Brain pericyte (primary cell): ENCODE data around the gene CRNN.

ENCODE experiments used
- DNase-seq: peaks from one replicate; pipeline ENCODE4 v3.0.0-alpha.2; 2012; ENCODE audit warnings: low read depth, low spot score

The CRNN gene

DNA sequence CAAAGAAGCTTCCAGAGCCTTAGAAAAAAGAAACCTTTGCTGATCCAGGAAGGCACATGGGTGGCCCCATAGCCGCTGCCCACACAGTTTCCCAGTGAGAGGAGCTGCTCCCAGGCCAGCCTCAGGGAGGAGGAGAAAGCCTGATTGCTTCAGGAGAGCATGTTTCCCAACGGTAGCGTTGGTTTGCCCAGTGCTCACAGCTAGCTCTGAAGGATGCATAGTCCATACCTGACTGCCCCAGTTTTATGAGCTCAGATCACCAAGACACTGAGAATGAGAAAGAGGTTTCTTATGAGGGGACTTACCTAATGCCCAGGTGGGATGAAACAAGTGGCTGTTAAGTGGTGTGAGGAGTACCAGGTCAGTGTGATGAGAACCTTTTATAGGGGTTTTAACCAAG lies at the start of gene CRNN:
Gene CRNN (minus strand): TSS at position 355 of the 400 bp plus-strand sequence. CDS start 2,030 bp downstream, outside the sequence.
- DNase-seq = no peak

DNA sequence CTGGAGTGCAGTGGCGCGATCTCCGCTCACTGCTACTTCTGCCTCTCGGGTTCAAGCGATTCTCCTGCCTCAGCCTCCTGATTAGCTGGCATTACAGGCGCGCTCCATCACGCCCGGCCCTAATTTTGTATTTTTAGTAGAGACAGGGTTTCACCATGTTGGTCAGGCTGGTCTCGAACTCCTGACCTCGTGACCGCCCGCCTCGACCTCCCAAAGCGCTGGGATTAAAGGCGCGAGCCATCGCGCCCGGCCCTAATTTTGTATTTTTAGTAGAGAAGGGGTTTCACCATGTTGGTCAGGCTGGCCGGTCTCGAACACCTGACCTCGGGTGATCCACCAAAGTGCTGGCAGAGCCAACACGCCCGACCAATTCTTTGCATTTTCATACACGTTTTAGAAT lies 48.6 kb upstream of the CRNN start:
- DNase-seq = no peak

DNA sequence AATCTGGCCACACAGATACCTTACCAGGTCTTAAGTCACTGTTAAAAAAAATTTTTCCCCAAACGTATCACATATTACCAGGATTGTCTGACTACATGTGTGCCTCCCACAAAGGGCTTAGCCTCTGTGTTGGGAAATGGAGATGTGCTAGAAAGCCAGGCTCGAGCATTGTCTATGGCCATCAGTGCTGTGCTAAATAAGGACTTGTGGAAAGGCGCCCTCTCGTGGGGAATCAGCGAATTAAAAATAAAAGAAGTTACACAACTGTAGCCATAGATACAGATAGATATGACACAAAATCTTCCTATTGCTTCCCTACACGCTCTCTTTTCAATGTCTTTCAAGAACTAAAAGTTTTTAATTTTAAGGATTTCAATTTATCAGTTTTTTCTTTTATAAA lies 47.5 kb upstream of the CRNN start:
- no peak for DNase-seq

DNA sequence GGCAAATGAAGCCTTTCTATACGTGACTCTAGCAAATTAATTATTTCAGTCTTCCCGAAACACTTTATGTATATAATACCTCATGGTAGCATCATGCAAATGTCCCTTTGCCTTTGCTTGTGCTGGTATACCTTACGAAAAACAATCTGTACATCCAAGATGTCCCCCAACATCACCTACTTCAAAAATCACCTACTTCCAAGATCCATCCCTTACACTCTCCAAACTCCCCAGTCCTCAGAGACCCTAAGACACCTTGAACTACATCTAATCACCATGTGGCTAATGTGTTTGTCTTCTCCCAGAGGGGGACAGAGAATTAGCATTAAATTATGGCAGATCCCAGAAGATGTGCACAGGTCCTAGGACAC lies 46.5 kb upstream of the CRNN start:
- DNase-seq = no peak

DNA sequence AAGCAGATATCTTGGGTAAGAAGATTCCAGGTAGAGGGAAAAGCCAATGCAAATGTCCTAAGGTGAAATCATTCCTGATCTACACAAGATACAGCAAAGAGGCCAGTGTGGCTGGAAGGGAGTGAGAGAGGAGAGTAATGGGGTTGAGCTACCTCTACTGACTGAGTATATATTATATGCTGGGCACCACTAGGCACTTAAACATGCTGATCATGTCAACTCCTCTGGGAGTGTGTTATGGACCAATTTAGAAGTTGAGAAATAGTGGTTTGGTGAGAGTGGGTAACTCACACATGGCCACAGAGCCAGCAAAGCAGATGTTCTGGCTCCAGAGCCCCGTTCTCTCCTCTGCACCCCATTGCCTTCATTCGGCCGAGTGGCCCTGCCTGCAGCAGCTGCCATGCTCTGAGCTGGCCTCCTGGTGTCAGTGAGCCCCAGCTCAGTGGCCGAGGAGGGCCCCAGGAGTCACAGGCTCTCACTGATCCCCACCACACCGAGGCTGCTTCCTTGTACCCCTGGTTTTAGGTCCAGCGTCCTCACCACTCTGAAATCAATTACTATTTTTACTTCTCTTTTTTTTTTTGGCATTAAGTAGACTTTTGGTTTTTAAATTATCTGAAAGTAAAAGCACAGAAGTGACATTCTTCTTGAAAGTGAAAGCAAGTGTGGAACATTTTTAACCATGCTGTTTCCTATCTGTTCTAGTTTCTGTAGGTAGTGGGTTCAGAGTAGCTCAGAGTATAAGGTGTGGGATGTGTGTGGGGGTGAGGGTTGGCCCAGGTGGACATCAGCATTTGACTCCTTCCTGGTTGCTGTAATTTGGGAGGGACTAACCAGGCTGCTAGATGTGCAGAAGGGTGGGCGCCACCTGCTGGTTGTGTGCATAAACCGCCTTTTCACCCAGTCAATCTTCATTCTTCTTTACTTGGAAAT lies 45.8 kb upstream of the CRNN start:
- no peak for DNase-seq

DNA sequence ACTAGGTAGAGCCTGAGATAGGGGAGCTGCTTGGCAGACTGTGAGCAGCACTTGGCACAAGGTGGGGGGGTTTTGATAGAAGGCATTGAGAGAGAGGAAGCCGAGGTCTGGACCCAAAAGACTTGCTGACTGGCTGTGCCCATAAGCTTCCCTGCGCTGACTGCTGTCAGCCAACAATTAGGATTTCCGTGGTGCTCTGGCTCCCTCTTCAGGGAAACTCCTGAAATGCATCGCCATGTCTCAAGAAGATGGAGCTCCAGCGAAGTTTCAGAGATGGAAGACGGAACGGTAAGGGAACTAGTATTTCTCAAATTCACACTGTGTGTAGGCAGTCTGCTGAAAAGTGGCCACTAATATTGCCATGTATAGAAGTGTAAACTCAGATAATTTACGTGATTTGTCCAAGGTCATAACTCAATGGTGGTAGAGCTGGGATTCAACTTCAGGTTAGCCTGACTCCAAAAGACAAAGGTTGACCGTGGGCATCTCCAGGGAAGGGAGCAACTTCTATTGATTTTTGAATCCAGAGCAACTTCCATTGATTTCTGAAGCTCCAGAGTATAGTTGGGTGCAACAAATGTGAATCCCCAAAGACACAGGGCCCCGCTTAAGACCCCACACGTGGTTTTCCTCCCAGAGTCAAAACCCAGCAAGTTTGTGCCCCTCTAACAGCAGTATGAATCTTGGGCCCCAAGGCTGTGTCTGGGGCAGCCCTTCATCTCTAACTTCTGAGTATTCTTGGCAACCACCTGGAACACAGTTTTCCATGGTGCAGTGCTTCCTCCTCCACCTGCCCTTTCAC lies 44.5 kb upstream of the CRNN start:
- peak; percentile 27 for DNase-seq

DNA sequence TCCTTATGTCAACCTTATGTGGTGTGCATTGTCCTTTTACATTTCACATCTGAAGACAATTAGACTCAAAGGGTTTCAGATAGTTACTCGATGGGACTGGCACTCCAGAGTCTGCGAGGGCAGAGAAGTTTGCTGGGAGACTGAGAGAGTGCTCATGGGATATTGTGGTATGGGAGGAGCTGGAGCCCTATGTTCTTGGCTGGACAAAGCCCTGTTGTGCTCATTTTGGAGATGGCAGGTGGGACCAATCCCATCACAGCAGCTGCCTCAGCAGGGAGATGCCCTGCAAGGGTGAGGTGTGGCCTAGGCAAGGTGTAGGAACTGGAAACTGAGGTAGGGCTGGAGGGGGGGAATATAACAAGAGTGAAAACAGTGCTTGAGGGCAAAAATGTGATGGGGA lies 43.5 kb upstream of the CRNN start:
- no peak for DNase-seq

DNA sequence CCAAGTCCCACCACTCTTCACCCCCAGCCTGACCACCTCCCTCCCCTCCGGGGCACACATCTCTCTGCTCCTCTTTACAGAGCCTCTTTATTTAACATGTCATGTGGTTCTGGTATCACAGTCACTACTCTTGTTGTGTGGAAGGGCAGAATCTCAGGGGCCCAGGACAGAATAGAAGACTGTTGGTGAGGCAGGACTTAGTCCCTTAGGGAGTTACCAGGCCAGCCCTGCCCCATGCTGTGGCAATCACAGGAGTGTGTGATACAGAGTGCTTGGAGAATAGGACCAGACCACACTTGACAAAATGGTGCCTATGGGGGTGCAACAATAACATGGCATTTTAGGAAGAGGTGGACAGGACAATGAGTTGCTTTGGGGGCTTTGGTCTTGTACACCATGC lies 43.0 kb upstream of the CRNN start:
- DNase-seq = no peak

DNA sequence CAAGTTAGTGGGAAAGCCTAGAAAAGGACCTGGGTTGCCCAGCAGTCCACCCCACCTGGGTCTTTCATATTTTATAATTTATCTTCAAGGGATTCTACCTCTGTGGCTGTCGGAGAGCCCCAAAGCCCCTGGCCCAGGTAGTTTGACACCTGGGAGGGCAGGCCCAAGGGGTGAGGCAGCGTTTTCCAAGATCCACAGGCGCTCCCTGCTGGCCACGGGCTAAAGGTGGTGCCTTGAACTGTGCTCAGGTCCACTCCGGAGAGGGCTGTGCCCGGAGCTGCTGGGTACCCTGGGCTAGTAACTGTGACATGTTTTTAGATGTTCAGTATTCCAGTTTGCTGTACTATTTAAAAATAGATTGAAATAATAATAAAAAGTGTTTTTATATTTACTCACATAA lies 37.2 kb upstream of the CRNN start:
- no peak for DNase-seq

DNA sequence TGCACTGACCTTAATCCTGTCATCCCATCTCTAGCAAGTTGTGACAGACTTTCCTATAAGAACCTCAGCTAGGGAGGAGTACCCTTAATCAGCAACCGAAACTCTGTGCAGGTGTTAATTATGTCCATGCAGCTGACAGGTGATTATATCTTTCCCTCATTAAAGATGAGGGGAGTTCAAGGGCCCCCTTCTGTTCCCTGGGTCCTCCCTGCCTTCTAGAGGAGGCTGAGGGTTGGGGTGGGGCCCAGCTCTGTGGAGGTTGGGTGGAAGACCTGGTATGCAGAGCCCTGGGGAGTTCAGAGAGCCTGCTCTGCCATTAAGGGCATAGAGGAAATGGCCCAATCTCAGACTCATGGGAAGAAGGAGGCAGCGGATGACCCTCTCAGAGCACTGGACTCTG lies 35.6 kb upstream of the CRNN start:
- DNase-seq = no peak

DNA sequence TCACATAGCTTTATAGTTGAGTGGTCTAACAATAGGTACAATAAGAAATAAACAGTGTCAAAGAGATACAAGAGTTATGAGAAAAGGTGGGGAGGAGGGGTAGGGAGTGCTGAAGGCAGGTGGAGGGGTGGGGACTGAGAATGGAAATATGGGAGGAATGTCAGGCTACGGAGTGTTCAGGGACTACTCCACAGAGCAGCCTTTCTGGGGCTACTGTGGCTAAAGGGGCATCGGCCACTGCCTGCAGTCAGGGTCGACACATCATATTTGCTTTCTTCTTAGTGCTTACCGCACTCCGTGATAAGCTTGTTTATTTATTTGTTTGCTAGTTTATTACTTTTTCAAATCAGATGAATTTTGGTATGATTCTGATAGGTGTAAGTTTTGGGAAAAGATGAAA lies 34.4 kb upstream of the CRNN start:
- DNase-seq = no peak

DNA sequence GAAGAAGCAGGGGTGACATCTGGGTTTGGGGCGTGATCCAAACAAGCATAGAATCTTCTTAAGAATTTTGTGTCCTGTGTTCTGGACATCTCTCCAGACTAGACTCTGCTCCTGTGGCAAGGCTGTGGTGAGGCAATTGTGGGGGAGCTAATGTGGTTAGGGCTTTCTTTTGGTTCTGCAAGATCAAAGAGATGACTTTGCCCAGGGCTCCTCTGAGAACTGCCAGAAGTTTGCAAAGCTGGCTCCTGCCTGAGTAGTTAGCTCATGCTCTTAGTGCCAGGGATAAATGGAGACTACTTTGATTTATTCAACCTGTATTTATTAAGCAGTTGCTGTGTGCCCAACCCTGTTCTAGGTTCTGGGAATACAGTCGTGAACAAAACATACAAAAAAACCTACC lies 34.0 kb upstream of the CRNN start:
- no peak for DNase-seq

DNA sequence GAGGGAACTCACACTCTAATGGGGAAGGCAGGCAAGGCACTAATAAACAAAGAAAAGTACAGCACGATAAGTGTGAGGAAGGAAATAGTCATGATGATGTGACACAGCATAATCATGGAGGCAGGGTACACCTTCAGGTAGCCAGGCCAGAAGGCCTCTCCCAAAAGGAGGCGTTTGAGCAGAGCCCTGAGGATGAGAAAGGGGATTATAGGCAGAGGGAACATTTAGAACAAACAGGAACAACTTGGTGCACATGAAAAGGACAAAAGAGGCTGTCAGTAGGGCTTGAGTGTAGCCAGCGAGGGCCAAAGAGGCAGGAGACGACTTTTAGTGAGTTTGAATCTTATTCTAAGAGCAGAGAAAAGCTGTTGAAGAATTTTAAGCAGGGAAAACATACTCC lies 33.4 kb upstream of the CRNN start:
- DNase-seq = no peak

DNA sequence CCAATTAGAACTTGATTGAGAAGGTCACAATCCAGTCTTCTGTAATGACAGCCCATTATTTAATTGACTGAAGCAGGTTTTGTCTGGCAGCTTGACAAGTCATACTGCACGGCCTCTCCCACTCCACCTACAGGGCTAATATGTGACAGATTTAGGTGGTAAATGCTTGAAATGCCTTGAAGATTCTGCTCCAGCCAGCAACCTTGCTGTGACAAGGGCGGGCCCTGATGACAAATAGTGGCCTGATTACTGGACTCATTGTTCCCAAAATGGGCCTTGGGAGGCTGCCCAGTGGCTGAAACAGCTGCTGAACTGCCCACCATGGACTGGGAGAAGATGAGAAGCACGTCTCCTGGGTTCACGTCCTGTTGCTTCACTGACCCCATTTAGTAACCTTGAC lies 30.0 kb upstream of the CRNN start:
- DNase-seq = no peak

DNA sequence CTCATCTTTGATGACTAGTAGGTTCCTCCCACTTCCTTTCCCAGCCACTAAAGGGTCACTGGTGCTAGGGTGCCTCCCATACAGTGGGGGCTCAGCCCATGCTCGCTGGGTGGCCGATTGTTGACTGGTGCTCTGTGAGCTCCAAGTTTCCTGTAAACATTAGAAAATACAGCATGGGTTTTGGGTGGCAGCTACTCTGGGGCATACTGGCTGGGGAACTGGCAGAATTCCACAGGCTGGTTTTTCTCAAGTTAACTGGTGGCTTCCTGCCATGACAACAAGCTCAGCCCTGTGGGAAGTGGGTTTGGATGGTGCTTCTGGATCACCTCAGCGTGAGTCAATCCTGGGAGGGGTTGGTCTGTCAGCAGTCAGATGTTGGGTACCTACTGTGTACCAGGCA lies 28.7 kb upstream of the CRNN start:
- no peak for DNase-seq

DNA sequence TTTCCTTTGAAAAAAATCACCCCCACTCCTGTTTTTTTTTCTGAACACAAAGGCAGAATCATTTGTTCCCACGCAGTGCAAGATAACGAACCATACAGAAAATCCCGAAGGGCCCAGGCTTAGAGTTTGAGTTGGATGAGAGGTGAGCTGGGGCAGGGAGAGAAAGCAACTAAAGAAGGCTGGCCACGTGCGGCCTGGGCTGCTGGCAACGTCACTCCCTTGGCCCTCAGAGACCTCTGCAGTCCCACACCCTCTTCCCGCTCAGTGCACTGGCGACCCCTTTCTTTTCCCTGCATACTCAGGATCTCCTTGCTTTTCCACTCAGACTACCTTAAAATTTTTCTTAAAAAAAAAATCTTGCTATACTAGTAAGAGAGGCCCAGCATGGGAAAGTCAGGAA lies 28.2 kb upstream of the CRNN start:
- DNase-seq = no peak

DNA sequence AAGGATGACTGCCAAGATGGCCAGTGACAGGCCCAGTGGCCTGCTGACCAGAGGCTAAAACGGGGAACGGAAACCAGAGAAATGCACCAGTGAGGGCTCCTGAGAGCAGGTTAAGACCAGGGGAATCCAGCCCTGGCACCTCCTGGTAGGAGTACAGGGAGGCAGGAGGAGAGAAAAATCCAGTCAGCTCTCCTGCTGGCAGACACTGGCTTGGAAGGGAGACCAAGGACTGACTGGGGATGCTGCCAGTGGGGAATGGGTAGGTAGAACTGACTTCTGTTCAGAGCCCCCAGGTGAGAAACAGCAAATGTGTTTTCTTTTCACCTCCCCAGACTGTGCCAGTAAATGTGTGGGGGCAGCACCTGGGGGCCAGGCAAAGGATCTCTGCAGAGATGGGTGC lies 27.7 kb upstream of the CRNN start:
- no peak for DNase-seq

DNA sequence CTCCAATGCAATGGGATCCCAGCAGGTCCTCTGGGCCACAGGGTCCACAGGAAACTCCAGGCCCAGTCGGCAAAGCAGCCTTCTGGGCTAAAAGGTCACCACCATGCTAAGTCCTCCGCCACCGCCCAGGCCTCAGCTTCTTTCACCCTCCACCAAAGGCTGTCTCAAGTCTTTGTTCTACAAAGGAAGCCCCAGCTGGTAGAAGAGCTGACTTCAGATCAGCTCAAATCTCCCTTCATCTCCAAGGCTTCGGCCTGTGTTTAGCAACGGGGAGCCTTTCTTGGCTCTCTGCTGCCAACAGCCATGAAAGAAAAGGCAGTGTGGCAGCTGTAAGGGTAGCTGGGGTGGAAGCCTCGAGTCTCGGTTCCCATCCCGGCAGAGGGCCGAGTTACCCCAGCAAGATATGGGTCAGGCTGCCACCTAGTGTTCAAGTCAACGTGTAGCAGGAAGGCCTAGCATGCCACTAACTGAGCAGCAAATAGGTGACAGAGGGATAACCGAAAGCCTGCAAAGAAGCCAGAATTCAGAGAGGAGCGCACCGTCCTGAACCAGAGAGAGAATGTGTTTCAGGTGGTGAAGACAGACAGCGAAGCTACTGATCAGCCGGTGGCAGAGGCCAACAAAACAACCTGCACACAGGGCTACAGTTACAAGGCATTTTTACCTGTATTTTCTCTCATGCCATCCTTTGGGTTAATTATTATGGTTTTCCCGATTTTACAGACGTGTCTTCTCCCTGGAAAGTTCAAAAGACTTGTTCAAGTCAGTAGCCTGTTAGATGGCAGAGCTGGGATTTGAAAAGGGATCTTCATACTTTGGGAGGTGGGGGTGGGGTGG lies 26.8 kb upstream of the CRNN start:
- DNase-seq = no peak

DNA sequence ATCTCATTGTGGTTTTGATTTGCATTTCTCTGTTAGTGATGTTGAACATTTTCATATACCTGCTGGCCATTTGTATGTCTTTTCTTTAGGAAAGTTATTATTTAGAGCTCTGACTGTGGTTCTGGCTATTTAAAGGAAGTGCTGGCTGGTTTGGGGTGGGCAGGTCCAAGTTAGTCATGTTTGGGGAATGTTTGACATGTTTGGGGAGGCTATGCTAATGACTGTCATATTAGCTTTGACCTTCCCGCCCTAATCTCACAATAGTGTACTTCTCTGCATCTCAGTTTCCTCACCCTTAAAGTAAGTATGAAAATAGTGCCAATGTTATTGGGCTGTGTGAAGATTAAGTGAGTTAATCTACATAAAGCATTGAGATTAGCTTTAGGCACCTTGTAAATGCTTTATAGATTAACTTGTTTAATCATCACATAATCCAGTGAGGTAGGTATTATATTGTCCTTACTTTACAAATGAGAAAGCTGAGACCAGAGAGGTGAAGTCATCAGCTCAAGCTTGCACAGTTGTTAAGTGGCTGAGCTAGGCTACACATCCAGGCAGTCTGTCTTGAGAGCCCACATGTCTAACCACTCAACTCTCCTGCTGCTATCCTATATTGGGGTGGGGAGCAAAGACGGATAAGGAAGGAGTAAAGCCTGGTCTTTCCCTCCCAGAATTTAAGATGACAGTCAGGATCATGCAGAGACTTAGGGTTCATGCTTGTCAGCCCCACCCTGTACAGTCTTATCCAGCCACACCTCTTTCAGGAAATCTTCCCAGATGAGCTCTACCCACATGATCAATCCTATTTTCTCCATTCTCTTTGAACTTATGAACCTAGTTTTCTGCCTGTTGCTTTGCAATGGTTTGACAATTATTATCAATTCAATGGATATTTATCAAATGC lies 22.8 kb upstream of the CRNN start:
- no peak for DNase-seq

DNA sequence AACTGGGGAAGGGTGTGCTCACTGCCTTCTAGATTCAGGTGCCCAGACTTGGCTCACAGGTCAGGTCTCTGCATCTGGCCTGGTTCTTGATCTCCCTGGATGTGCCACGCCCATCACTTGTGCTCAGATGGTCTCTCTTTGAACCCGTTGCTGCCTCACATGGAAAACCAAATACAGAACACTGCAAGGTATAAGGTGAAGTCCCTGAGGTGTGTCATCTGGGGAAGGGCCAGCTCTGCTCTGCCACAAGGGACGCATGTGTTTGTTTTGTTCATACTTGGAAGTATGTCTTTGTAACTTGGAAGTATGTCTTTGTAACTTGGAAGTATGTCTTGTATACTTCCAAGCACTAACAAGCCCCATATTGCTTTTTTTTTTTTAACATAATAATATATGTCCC lies 13.4 kb upstream of the CRNN start:
- no peak for DNase-seq

DNA sequence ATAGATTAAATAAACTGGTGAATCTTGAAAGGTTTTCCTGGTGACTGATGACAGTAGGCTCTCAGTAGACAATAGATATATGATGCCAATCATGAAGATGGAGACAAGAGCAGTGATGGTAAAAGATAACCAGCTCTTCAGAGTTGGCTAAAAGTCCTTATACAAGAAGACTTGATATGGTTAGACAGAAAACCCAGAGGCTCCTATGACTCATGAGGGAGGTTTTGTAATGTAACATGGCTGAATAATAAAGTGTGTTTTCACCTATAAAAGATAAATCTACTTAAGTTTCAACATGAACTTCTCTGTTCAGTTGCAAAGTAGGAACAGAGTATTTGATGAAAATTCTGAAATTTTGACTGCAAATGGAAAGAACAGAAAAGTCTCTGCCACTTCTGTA lies 12.7 kb upstream of the CRNN start:
- DNase-seq = no peak
